ENCODE measurements around the gene MSL1.

GRCh38 chr17:40177275-40177874 lies 55.6 kb downstream of the MSL1 start, which contains the start of gene RAPGEFL1:
- TF ChIP-seq CTCF (IDR thresholded peaks at IDR 0.05; ENCODE audit: poor library complexity) (no peak), EZH2phosphoT487 (IDR thresholded peaks at IDR 0.05; ENCODE audit: low read depth, severe bottlenecking, unreplicated experiment) (no peak)

All from hepatocyte (in vitro differentiated cells).